ENCODE results near the gene AHCYL1.

Gene AHCYL1

DNA sequence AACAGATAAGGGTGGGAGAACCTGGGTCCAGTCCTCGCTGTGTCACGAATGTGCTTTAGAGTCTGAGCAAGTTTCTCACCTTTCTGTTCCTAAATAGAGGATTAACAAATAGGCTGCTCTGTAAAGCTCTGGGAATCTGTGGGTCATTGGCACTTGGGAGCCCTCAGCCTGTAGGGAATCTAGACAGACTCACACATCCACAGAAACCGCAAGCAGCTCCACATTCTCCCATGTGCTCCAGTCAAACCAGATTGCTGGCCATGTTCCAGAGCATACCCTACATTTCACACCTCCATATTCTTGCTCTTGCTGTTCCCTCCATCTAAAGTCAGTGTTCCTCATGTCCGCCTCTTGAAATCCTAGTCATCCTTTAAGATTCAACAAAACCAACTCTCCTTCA is 7.8 kb upstream of the AHCYL1 start:
- Histone ChIP-seq H3K27me3 (ENCODE audit: low read depth, low read length) (no peaks in the 10 kb centered on the region), H3K27ac (ENCODE audit: low read length) (no peak overlapping the region), H3K4me3 (ENCODE audit: low read depth in 1 of 2, low read length in 2 of 2) (no peak overlapping the region), H3K4me1 (ENCODE audit: control insufficient read depth in 1 of 2, insufficient read depth in 2 of 2, low read length in 2 of 2) (no peaks in the 10 kb centered on the region), H3K9me3 (ENCODE audit: control insufficient read depth in 1 of 2, low read length in 2 of 2) (no peaks in the 10 kb centered on the region), H3K36me3 (ENCODE audit: control insufficient read depth in 1 of 2, insufficient read depth in 2 of 2, low read length in 2 of 2) (no peaks in the 10 kb centered on the region)

DNA sequence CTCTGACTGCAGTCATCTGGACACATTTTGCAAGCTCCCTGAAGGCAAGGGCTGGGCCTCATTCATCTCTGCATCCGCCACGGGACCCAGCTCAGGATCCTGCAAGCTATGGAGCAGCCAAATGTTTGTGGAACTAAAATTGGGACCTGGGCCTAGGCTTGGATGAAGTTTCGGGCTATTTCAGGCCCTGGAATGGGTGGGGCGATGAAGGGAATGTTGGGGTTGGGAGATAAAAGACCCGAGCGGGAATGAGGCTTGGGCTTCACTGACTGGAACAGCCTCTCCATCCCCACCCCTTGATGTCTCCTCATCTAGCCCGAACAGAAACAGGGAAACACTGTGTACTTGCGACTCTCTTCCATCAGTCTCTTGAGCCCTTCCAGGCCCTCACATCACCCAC is 7.3 kb upstream of the AHCYL1 start:
- Histone ChIP-seq H3K9me3 (ENCODE audit: control insufficient read depth in 1 of 2, low read length in 2 of 2) (no peaks in the 10 kb centered on the region), H3K4me1 (ENCODE audit: control insufficient read depth in 1 of 2, insufficient read depth in 2 of 2, low read length in 2 of 2) (no peaks in the 10 kb centered on the region), H3K4me3 (ENCODE audit: low read depth in 1 of 2, low read length in 2 of 2) (no peak overlapping the region), H3K27me3 (ENCODE audit: low read depth, low read length) (no peaks in the 10 kb centered on the region), H3K27ac (ENCODE audit: low read length) (no peak overlapping the region), H3K36me3 (ENCODE audit: control insufficient read depth in 1 of 2, insufficient read depth in 2 of 2, low read length in 2 of 2) (no peaks in the 10 kb centered on the region)

DNA sequence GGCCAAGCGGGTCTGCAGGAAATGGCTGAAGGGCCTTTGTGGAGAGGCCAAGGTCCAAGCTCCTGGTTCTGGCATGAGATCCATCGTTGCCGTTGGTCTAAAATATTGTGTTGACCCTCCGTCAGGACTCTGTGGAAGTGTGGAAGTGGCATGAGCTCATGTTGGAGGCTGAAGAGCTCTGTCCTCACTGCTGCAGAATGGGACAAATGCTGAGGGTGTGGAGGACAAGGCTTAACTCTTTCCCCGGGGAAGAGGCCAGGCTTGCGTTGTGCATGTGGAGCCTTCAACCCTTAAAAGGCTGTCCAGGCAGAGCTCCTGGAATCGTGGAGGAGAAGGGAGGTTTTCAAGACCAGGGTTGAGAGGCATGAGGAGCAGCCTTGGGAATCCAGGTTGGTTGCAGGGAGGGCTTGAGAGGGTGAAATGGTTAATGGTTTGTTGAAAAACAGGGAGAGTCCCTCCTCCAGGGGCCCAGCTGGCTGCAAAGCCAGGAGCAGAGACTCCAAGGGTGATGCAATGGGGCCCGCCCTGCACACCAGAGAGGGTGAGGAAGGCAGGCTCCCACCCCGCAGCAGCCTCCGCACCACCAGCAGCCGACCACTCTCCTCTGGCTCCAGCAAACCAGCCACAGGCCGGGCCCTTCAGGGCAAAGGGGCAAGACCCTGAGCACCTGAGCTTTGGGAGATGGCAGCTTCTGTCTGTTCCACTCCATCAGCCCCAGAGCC is 6.7 kb upstream of the AHCYL1 start:
- H3K4me1 ChIP-seq (ENCODE audit: control insufficient read depth in 1 of 2, insufficient read depth in 2 of 2, low read length in 2 of 2): no peaks in the 10 kb centered on the region
- H3K27me3 ChIP-seq (ENCODE audit: low read depth, low read length): no peaks in the 10 kb centered on the region
- H3K9me3 ChIP-seq (ENCODE audit: control insufficient read depth in 1 of 2, low read length in 2 of 2): no peaks in the 10 kb centered on the region
- no peaks in the 10 kb centered on the region for H3K36me3 ChIP-seq (ENCODE audit: control insufficient read depth in 1 of 2, insufficient read depth in 2 of 2, low read length in 2 of 2)
- H3K4me3 ChIP-seq (ENCODE audit: low read depth in 1 of 2, low read length in 2 of 2): no peak overlapping the region
- no peak overlapping the region for H3K27ac ChIP-seq (ENCODE audit: low read length)

DNA sequence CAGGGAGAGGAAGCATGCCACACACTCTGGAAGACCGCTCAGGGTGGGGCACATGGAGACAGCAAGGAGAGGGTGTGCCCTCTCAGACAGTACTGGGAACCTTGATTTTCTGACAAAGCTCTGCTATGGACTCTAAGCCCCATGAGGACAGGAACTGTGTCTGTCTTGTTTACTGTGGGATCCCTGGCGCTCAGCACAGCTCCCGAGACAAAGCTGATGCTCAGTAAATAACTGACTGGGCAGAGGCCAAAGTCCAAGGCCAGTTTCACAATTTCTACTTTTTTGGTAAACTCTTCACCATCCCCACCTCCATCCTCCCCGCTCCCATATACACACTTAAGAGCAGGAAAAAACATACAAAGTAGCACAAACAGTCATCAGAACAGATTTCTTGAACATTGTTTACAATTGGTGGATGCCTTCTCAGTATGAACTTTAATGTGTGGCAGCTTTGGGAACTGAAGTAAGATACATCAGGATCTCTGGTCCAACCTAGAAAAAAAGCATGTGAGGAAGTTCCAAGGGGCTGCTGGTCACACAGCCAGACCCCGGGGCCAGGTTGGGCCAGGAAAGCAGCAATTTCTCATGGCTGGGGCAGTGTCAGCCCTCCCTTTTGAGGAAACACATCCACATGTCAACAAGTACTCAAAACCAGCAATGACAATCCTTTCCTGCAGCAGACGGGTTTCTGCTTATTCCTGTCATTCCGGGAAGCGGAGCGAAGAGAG is 5.6 kb upstream of the AHCYL1 start:
- Histone ChIP-seq H3K4me3 (ENCODE audit: low read depth in 1 of 2, low read length in 2 of 2) (no peak overlapping the region), H3K27me3 (ENCODE audit: low read depth, low read length) (no peaks in the 10 kb centered on the region), H3K27ac (ENCODE audit: low read length) (no peak overlapping the region), H3K4me1 (ENCODE audit: control insufficient read depth in 1 of 2, insufficient read depth in 2 of 2, low read length in 2 of 2) (peaks cover 0 to 3% of the 10 kb centered on the region in 2 donors), H3K9me3 (ENCODE audit: control insufficient read depth in 1 of 2, low read length in 2 of 2) (no peaks in the 10 kb centered on the region), H3K36me3 (ENCODE audit: control insufficient read depth in 1 of 2, insufficient read depth in 2 of 2, low read length in 2 of 2) (no peaks in the 10 kb centered on the region)

DNA sequence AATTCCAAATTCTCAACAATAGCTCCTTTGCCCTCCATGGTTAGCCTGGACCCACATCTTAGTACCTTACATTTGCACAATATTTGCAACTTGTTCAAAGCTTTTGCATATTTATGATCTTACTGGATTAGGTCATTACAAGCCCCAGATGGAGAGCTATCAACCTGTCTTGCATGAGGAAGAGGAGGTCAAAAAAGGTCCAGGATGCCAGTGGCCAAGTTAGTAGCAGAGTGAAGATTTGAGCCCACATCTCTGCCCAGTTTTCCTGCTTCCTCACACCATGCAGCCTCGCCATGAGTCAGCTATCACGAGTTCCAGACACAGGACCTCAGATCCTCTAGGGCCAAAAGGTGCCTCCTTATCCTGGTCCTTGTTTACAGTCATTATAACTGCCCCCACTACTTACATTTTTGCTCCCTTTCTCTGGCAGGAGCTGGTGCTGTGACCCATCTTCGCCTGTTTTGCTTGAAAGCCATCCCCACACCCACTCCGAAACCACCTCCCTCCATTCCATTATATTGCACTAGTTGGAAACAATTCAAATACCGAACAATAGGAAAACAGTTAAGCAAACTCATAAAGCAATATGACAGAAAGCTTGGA is 5.0 kb upstream of the AHCYL1 start:
- Histone ChIP-seq H3K36me3 (ENCODE audit: control insufficient read depth in 1 of 2, insufficient read depth in 2 of 2, low read length in 2 of 2) (no peaks in the 10 kb centered on the region), H3K27me3 (ENCODE audit: low read depth, low read length) (no peaks in the 10 kb centered on the region), H3K27ac (ENCODE audit: low read length) (no peak overlapping the region), H3K4me3 (ENCODE audit: low read depth in 1 of 2, low read length in 2 of 2) (no peak overlapping the region), H3K4me1 (ENCODE audit: control insufficient read depth in 1 of 2, insufficient read depth in 2 of 2, low read length in 2 of 2) (peaks cover 4 to 6% of the 10 kb centered on the region in 2 donors), H3K9me3 (ENCODE audit: control insufficient read depth in 1 of 2, low read length in 2 of 2) (no peaks in the 10 kb centered on the region)

DNA sequence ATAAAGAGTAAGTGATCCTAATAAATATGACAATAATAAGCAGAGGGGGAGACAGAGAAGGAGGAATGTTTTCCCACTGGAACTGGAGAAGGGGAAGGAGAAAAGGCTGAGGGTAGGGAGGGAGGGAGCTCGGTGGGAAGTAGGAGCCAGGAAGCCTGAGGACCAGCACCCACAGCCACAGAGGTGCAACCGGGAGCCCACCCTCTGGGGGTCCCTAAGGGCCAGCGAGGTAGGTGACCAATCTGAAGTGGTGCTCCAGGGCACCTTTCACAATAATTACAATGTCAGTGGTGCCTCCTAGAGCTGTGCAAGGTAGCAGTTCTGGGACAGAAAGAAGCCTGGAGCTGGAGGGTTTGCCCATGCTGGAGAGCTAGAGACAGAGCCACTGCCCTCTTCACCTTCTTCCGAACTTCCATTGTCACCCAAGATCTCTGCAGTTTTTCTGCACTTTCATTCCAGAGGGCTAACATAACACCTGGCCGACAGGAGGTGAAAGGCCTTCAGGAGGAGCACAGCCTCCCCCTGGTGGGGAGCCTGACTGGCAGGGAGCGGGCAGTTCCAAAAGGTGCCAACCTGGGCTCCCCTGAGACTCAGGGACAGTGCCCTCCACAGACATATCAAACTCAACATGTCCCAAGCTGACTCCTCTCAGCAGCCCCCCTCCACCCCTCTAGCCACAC is 4.1 kb upstream of the AHCYL1 start:
- peaks cover 4 to 6% of the 10 kb centered on the region in 2 donors for H3K4me1 ChIP-seq (ENCODE audit: control insufficient read depth in 1 of 2, insufficient read depth in 2 of 2, low read length in 2 of 2)
- H3K36me3 ChIP-seq (ENCODE audit: control insufficient read depth in 1 of 2, insufficient read depth in 2 of 2, low read length in 2 of 2): no peaks in the 10 kb centered on the region
- no peaks in the 10 kb centered on the region for H3K27me3 ChIP-seq (ENCODE audit: low read depth, low read length)
- no peaks in the 10 kb centered on the region for H3K9me3 ChIP-seq (ENCODE audit: control insufficient read depth in 1 of 2, low read length in 2 of 2)
- no peak overlapping the region for H3K27ac ChIP-seq (ENCODE audit: low read length)
- no peak overlapping the region for H3K4me3 ChIP-seq (ENCODE audit: low read depth in 1 of 2, low read length in 2 of 2)

DNA sequence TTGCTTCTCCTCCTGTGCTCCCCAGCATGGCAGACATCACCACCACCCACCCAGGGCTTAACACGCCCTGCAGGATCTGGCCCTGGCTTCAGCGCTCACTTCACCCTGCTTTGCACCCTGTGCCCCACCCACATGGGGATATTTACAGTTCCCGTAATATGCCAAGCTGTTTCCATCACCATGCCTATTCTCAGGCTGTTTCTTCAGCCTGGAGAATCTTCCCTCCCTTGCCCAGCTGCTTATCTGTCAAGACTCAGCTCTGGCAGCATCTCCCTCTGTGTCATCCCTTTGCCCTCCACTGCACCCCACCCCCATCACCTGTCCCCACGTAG is 3.6 kb upstream of the AHCYL1 start:
- Histone ChIP-seq H3K36me3 (ENCODE audit: control insufficient read depth in 1 of 2, insufficient read depth in 2 of 2, low read length in 2 of 2) (no peaks in the 10 kb centered on the region), H3K27ac (ENCODE audit: low read length) (no peak overlapping the region), H3K9me3 (ENCODE audit: control insufficient read depth in 1 of 2, low read length in 2 of 2) (no peaks in the 10 kb centered on the region), H3K4me3 (ENCODE audit: low read depth in 1 of 2, low read length in 2 of 2) (no peak overlapping the region), H3K4me1 (ENCODE audit: control insufficient read depth in 1 of 2, insufficient read depth in 2 of 2, low read length in 2 of 2) (peaks cover 7 to 11% of the 10 kb centered on the region in 2 donors), H3K27me3 (ENCODE audit: low read depth, low read length) (no peaks in the 10 kb centered on the region)

DNA sequence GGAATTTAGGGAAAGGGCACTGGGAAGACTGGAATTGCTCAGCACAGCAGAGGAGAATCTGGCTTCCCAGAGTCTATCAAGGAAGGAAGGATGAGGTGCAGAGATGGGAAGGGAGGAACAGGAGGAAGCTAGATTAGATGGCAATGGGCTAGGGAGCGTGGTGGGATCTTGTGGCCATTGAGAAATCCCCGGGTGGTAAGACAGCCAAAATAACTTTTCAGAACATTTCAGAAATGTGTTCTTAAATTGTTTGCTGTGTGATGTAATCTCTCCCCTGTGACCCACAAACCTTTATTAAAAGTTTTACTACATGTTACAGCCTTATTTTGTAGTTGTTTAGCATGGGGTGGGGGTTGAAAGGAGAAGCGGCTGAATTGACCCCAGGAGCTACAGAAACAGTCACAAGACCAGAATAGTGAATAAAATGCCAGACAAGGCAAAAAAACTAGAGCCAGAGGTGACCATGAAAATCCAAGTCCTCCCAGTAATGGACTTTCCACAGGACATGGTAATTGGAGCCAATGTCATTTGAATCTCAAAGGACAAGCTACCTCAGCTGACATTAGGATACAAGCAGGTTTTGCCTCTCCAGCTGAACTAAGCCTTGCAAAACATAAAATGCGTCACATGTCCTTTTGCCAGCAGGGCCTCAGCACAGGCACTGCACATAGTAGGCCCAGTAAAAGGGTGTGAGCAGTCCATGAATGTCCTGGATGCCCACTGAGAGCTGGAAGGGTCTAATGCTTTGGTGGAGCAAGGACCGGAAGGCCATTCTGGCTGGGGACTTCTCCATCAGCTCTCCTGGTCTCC is 980 bp upstream of the AHCYL1 start:
- Histone ChIP-seq H3K27ac (ENCODE audit: low read length) (peak overlapping the region; percentile 48), H3K4me3 (ENCODE audit: low read depth in 1 of 2, low read length in 2 of 2) (no peak overlapping the region), H3K27me3 (ENCODE audit: low read depth, low read length) (no peaks in the 10 kb centered on the region), H3K36me3 (ENCODE audit: control insufficient read depth in 1 of 2, insufficient read depth in 2 of 2, low read length in 2 of 2) (no peaks in the 10 kb centered on the region), H3K9me3 (ENCODE audit: control insufficient read depth in 1 of 2, low read length in 2 of 2) (no peaks in the 10 kb centered on the region), H3K4me1 (ENCODE audit: control insufficient read depth in 1 of 2, insufficient read depth in 2 of 2, low read length in 2 of 2) (peaks cover 18 to 29% of the 10 kb centered on the region in 2 donors)

DNA sequence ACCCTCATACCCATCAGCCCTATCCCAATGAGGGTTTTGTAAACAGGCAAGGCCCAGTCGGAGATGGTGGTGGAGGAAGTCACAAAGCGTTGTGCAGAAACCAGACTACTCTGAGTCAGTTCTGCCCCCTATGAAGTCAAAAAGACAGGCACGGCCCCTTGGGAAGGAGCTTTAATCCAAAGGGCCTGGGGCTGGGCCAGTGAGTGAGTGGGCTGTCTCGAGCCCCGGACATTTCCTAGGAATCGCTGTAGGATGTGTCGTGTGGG is 442 bp upstream of the AHCYL1 start:
- no peaks in the 10 kb centered on the region for H3K27me3 ChIP-seq (ENCODE audit: low read depth, low read length)

DNA sequence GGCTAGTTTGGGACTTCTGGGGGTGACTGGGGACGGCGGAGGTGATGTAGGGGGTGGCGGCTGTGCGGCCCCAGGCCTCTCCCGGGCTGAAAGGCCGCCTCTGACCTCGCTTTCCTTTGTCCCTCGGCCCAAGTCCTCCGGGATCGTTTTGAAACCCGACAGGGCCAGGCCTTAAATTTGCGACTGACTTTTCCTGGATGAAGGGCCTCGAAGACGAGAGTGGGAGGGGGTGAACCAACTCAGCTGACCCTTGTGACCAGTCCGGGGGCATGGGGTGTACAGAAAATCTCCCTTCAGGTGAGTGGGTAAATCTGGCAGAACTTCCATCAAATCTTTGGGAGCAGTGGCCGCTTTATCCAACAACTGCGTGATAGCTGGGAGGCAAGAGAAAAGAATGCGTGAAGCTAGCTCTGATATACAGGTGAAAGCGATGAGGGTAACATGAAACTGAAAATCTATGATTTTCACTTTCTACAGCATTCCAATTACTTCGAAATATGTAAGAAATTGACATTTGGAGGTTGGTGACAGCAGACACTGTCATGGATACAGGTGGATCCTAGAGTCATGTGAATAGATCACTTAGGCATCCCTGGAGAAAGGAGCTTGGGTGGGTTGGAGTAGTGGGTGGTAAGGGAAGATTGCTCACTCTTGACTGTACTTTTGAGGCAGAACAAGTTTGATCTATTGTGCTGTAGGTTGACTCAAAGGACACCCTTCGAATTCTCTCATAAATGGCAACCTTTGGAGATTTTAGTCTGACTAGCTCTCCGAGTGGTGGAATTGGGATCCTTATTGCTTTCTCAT is 885 bp downstream of the AHCYL1 start:
- Histone ChIP-seq H3K9me3 (ENCODE audit: control insufficient read depth in 1 of 2, low read length in 2 of 2) (no peaks in the 10 kb centered on the region), H3K27me3 (ENCODE audit: low read depth, low read length) (no peaks in the 10 kb centered on the region), H3K4me1 (ENCODE audit: control insufficient read depth in 1 of 2, insufficient read depth in 2 of 2, low read length in 2 of 2) (peaks cover 24 to 42% of the 10 kb centered on the region in 2 donors), H3K27ac (ENCODE audit: low read length) (peak overlapping the region; percentile 85), H3K36me3 (ENCODE audit: control insufficient read depth in 1 of 2, insufficient read depth in 2 of 2, low read length in 2 of 2) (no peaks in the 10 kb centered on the region), H3K4me3 (ENCODE audit: low read depth in 1 of 2, low read length in 2 of 2) (peak overlapping the region; percentile 78 to 92)

More for the DNA sequence above, 442 bp upstream of the AHCYL1 start:
- H3K4me3 ChIP-seq (ENCODE audit: low read depth in 1 of 2, low read length in 2 of 2): peak overlapping the region in 1 of 2 donors; percentile 78
- peak overlapping the region; percentile 48 for H3K27ac ChIP-seq (ENCODE audit: low read length)
- H3K9me3 ChIP-seq (ENCODE audit: control insufficient read depth in 1 of 2, low read length in 2 of 2): no peaks in the 10 kb centered on the region
- H3K4me1 ChIP-seq (ENCODE audit: control insufficient read depth in 1 of 2, insufficient read depth in 2 of 2, low read length in 2 of 2): peaks cover 18 to 29% of the 10 kb centered on the region in 2 donors
- H3K36me3 ChIP-seq (ENCODE audit: control insufficient read depth in 1 of 2, insufficient read depth in 2 of 2, low read length in 2 of 2): no peaks in the 10 kb centered on the region
